Measurements from ENCODE around the gene RNASE2.

DNA sequence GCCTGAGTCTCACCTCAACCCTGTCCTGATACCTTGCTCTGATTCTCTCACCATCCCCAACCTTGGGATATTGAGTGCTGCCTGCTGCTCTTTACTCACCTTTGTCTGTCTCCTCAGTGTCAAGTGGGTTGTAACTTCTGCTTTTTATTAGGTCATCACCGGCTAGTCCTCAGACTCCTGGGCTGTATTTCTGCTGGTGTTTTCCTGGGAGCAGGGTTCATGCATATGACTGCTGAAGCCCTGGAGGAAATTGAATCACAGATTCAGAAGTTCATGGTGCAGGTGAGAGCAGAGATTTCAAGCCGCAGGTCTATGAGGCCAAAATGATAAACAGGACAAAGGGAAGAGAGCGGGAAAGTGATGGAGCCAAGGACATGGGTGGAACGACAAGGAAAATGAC is 44.3 kb downstream of the RNASE2 start:
- TF ChIP-seq CTCF (IDR thresholded peaks at IDR 0.05) = no peak
- no peak for TF ChIP-seq POLR2A (IDR thresholded peaks at IDR 0.05)

Measured in body of pancreas (tissue), 4 donors.